Measurements from ENCODE around the gene EXOC6. TPM values are rescaled to one million over a fixed set of nuclear protein-coding genes. Genes with fewer than 3 reads are reported as not detected.

The EXOC6 gene
- total RNA-seq, 4 donors from 2014 or later: 10.5 to 82.1 (median 31.7) TPM

DNA sequence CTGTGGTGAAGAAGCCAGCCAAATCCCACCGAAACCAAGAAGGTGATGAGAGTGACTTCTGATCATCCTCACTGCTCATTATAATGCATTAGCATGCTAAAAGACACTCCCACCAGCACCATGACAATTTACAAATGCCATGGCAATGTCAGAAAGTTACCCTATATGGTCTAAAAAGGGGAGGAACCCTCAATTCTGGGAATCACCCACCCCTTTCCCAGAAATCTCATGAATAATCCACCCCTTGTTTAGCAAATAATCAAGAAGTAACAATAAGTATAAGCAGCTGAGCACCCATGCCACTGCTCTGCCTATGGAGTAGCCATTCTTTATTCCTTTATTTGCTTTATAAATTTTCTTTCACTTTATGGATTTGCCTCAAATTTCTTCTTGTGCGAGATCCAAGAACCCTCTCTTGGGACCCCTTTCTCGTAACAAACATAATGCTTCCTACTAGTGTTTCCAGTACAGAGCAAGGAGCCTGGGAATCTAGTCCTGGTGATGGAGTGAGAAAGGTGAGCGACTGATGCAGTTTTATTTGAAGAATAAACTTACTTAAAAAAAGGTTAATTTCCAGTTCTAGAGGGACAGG, 18.4 kb upstream of the EXOC6 start:
- Histone ChIP-seq H3K9me3 (no peaks in the 10 kb centered on the region), H3K4me1 (no peaks in the 10 kb centered on the region)
- TF ChIP-seq, protein P1, sequence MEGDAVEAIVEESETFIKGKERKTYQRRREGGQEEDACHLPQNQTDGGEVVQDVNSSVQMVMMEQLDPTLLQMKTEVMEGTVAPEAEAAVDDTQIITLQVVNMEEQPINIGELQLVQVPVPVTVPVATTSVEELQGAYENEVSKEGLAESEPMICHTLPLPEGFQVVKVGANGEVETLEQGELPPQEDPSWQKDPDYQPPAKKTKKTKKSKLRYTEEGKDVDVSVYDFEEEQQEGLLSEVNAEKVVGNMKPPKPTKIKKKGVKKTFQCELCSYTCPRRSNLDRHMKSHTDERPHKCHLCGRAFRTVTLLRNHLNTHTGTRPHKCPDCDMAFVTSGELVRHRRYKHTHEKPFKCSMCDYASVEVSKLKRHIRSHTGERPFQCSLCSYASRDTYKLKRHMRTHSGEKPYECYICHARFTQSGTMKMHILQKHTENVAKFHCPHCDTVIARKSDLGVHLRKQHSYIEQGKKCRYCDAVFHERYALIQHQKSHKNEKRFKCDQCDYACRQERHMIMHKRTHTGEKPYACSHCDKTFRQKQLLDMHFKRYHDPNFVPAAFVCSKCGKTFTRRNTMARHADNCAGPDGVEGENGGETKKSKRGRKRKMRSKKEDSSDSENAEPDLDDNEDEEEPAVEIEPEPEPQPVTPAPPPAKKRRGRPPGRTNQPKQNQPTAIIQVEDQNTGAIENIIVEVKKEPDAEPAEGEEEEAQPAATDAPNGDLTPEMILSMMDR (IDR thresholded peaks at IDR 0.05): no peak
- no peak for TF ChIP-seq POLR2A (IDR thresholded peaks at IDR 0.05)

GRCh38 chr10:92830478-92831389, 17.6 kb upstream of the EXOC6 start:
- Histone ChIP-seq H3K4me3 (peak overlapping the region in 2 of 4 donors; percentile 21 to 36), H3K4me1 (no peaks in the 10 kb centered on the region), H3K36me3 (no peaks in the 10 kb centered on the region), H3K27me3 (no peaks in the 10 kb centered on the region), H3K27ac (peak overlapping the region in 1 of 4 donors; percentile 35), H3K9me3 (no peaks in the 10 kb centered on the region)
- DNase-seq: no peak
- TF ChIP-seq, protein P1 (IDR thresholded peaks at IDR 0.05): no peak

More for the DNA sequence above, 18.4 kb upstream of the EXOC6 start:
- no peaks in the 10 kb centered on the region for H3K27me3 ChIP-seq
- no peak for DNase-seq
- H3K4me3 ChIP-seq: no peak overlapping the region
- no peak overlapping the region for H3K27ac ChIP-seq
- no peaks in the 10 kb centered on the region for H3K36me3 ChIP-seq

GRCh38 chr10:92832121-92832520, 16.2 kb upstream of the EXOC6 start:
- H3K4me3 ChIP-seq: no peak overlapping the region
- DNase-seq: no peak
- no peaks in the 10 kb centered on the region for H3K4me1 ChIP-seq
- no peak for TF ChIP-seq POLR2A (IDR thresholded peaks at IDR 0.05)
- TF ChIP-seq, protein P1 (IDR thresholded peaks at IDR 0.05): no peak
- H3K9me3 ChIP-seq: no peaks in the 10 kb centered on the region
- no peaks in the 10 kb centered on the region for H3K36me3 ChIP-seq
- no peaks in the 10 kb centered on the region for H3K27me3 ChIP-seq
- no peak overlapping the region for H3K27ac ChIP-seq

DNA sequence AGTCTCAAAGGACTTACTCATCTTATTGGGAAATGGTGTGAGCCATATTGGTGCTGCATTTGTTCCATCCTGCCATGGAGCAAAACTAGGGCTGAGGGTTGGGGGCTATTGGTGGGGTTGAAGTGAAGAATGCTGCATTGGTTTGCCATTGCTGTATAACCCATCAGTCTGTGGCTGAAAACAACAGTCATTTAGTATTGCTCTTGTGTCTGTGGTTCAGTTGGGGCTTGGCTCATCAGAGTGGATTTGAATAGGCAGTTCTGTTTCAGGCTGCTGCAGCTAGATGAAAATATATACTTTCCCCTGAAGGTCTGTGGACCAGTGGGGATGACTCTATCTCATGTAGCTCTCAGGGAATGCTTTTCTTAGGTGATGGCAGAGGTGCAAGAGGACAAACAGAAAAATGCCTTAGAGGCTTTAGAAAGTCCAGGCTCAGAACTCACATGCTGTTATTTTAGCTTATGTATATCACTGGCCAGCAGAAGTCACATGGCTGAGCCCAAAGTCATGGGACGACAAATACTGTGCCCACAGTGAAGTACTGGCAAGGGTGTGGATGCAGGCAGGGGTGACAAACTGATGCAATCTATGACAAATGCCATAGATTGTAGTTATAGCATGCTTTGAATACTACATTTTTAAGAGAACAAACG, 15.2 kb upstream of the EXOC6 start:
- H3K27ac ChIP-seq: no peak overlapping the region
- no peak overlapping the region for H3K4me3 ChIP-seq
- no peak for DNase-seq
- TF ChIP-seq, protein P1 (IDR thresholded peaks at IDR 0.05): no peak
- no peak for TF ChIP-seq POLR2A (IDR thresholded peaks at IDR 0.05)
- H3K36me3 ChIP-seq: no peaks in the 10 kb centered on the region
- H3K4me1 ChIP-seq: no peaks in the 10 kb centered on the region
- H3K9me3 ChIP-seq: no peaks in the 10 kb centered on the region
- no peaks in the 10 kb centered on the region for H3K27me3 ChIP-seq

- H3K4me3 ChIP-seq: no peak overlapping the region
- TF ChIP-seq POLR2A (IDR thresholded peaks at IDR 0.05): no peak
- TF ChIP-seq, protein P1 (IDR thresholded peaks at IDR 0.05): no peak
Measured at GRCh38 chr10:92834331-92834730, 14.0 kb upstream of the EXOC6 start.

More at GRCh38 chr10:92834331-92834730, 14.0 kb upstream of the EXOC6 start:
- Histone ChIP-seq H3K27ac (no peak overlapping the region), H3K27me3 (no peaks in the 10 kb centered on the region), H3K9me3 (no peaks in the 10 kb centered on the region), H3K36me3 (no peaks in the 10 kb centered on the region), H3K4me1 (no peaks in the 10 kb centered on the region)
- DNase-seq: no peak
